HG03025 (cell line): ENCODE results near the gene TMC3.
"Not testable (repeated sequence)": the region's sequence is repeated elsewhere in the genome, so short reads cannot be mapped to it uniquely, and the experiment has no call there.

Source experiments
- ATAC-seq: cut with Tn5 transposase; IDR thresholded peaks from one replicate; pipeline ENCODE4 v1.9.1; 2021; ENCODE audit warnings: mild to moderate bottlenecking, moderate library complexity; ENCODE audit not compliant: unreplicated experiment, low FRiP score

TMC3 gene

GRCh38 chr15:81373775-81374395 lies at the start of gene TMC3:
TMC3 (minus strand) TSS chr15:81374213; CDS start chr15:81374077, 136 bp downstream.
- ATAC-seq: no peak

GRCh38 chr15:81421461-81421860 lies 47.4 kb upstream of the TMC3 start:
- ATAC-seq: no peak

- ATAC-seq: no peak
Observed at GRCh38 chr15:81419332-81419943, 45.4 kb upstream of the TMC3 start.

GRCh38 chr15:81418891-81419290 lies 44.9 kb upstream of the TMC3 start:
- no peak for ATAC-seq

GRCh38 chr15:81418444-81418843 lies 44.4 kb upstream of the TMC3 start:
- no peak for ATAC-seq

- not testable (repeated sequence) for ATAC-seq
Observed at GRCh38 chr15:81414274-81414968, 40.4 kb upstream of the TMC3 start.

- no peak for ATAC-seq
Observed at GRCh38 chr15:81413851-81414250, 39.8 kb upstream of the TMC3 start.

GRCh38 chr15:81411969-81412633 lies 38.1 kb upstream of the TMC3 start:
- no peak for ATAC-seq

GRCh38 chr15:81411051-81411450 lies 37.0 kb upstream of the TMC3 start:
- no peak for ATAC-seq

GRCh38 chr15:81410318-81410753 lies 36.3 kb upstream of the TMC3 start:
- ATAC-seq: no peak

GRCh38 chr15:81407718-81408117 lies 33.7 kb upstream of the TMC3 start:
- ATAC-seq: no peak

- no peak for ATAC-seq
Observed at GRCh38 chr15:81407176-81407575, 33.2 kb upstream of the TMC3 start.

GRCh38 chr15:81400640-81401236 lies 26.7 kb upstream of the TMC3 start:
- ATAC-seq: no peak

- no peak for ATAC-seq
Observed at GRCh38 chr15:81398910-81399551, 25.0 kb upstream of the TMC3 start.

GRCh38 chr15:81398456-81398855 lies 24.4 kb upstream of the TMC3 start:
- no peak for ATAC-seq

GRCh38 chr15:81394603-81395002 lies 20.6 kb upstream of the TMC3 start:
- ATAC-seq: no peak

- no peak for ATAC-seq
Observed at GRCh38 chr15:81391657-81392056, 17.6 kb upstream of the TMC3 start.

GRCh38 chr15:81388436-81388770 lies 14.4 kb upstream of the TMC3 start:
- no peak for ATAC-seq

- no peak for ATAC-seq
Observed at GRCh38 chr15:81387621-81388435, 13.8 kb upstream of the TMC3 start.

GRCh38 chr15:81386947-81387346 lies 12.9 kb upstream of the TMC3 start:
- no peak for ATAC-seq
